D721Med (cell line): ENCODE measurements around the gene GRWD1.

Source experiments
- DNase-seq: peaks from one replicate; pipeline ENCODE4 v3.0.0; 2011; ENCODE audit warnings: low spot score; ENCODE audit not compliant: insufficient read length
- FAIRE-seq: peaks from 2 replicates; lab custom pipeline; 2011; peaks lifted over from hg19 to GRCh38; lab: Jason Lieb, UNC
- CTCF ChIP-seq: IDR thresholded peaks from 2 replicates; pipeline ENCODE4 v1.5.1; 2012; ENCODE audit warnings: mild to moderate bottlenecking, control low read depth; ENCODE audit not compliant: insufficient read depth; ENCODE audit errors: missing control alignments

GRWD1 gene

GRCh38 chr19:48455908-48456562, 10.3 kb downstream of the GRWD1 start:
- no peak for FAIRE-seq
- DNase-seq: no peak
- no peak for TF ChIP-seq CTCF

- DNase-seq: no peak
- no peak for FAIRE-seq
- no peak for TF ChIP-seq CTCF
Measured at GRCh38 chr19:48456864-48457263, 11.1 kb downstream of the GRWD1 start.

- TF ChIP-seq CTCF: no peak
- DNase-seq (no peak), FAIRE-seq (no peak)
Measured at GRCh38 chr19:48458016-48458415, 12.2 kb downstream of the GRWD1 start.

- no peak for TF ChIP-seq CTCF
- FAIRE-seq (no peak), DNase-seq (no peak)
Measured at GRCh38 chr19:48461651-48461981, 15.8 kb downstream of the GRWD1 start.

GRCh38 chr19:48461982-48462655, 16.3 kb downstream of the GRWD1 start:
- no peak for TF ChIP-seq CTCF
- DNase-seq: no peak
- FAIRE-seq: no peak

- no peak for FAIRE-seq
- TF ChIP-seq CTCF: no peak
- DNase-seq: no peak
Measured at GRCh38 chr19:48465215-48465614, 19.4 kb downstream of the GRWD1 start.
